ENCODE measurements around the gene CSTF3. TPM values are rescaled to one million over a fixed set of nuclear protein-coding genes. Genes with fewer than 3 reads are reported as not detected.

CSTF3 gene
- total and polyA plus RNA-seq, 9 of the 15 experiments (the other 6 are each of a cell fraction or from before 2014, with no cell fraction given): 37.0 to 111 (median 61.0) TPM

- no peak for ATAC-seq
- no peak for DNase-seq (ENCODE audit: extremely low read depth in 1 of 4, low spot score in 3 of 4)
- intact Hi-C loops (cut with micrococcal nuclease) (no loop called here), in situ Hi-C loops (cut with MboI) (no loop called here)
- POLR2A ChIA-PET: interaction anchor here (1.6 kb wide), 1 partner anchor 12 kb away, joined by 6 read pairs; no protein-coding TSS in a partner anchor
- no peak overlapping the region for H2AFZ ChIP-seq (ENCODE audit: low read depth, low read length)
- no peak overlapping the region for H3K27ac ChIP-seq (ENCODE audit: extremely low read depth, low read depth, low read length)
- 59% methylated on average over 5 of the region's 5 CpGs for WGBS (ENCODE audit: insufficient coverage, low coverage, missing lambda C conversion rate)
- no peak for TF ChIP-seq HDAC6 (IDR thresholded peaks at IDR 0.05; ENCODE audit: low read depth, low read length)
- no peak for TF ChIP-seq CREBBP (IDR thresholded peaks at IDR 0.05; ENCODE audit: low read depth, low read length)
- no peak for TF ChIP-seq NONO (IDR thresholded peaks at IDR 0.05; ENCODE audit: low read depth in 2 of 2, low read length in 1 of 2)
- TF ChIP-seq CBFA2T3 (IDR thresholded peaks at IDR 0.05): no peak
- TF ChIP-seq NCOA1 (IDR thresholded peaks at IDR 0.05; ENCODE audit: low read depth): no peak
- no peak for TF ChIP-seq TRIM24 (IDR thresholded peaks at IDR 0.05)
- TF ChIP-seq ZNF395 (CRISPR knock-in tag; IDR thresholded peaks at IDR 0.05): no peak
- TF ChIP-seq PTBP1 (IDR thresholded peaks at IDR 0.05; ENCODE audit: low read depth, low read length): no peak
- no peak for TF ChIP-seq RNF2 (IDR thresholded peaks at IDR 0.05)
- TF ChIP-seq CREB1 (IDR thresholded peaks at IDR 0.05): no peak
- no peak for TF ChIP-seq CREB1 (CRISPR knock-in tag; IDR thresholded peaks at IDR 0.05)
- H3K9ac ChIP-seq (ENCODE audit: insufficient read depth in 1 of 2, low read depth in 2 of 2, low read length in 2 of 2): no peak overlapping the region
- H3K4me3 ChIP-seq: no peak overlapping the region
- CTCF ChIA-PET (ENCODE audit: low intra/inter-chr PET ratio): no interaction called here
- no TSS peak for BruUV-seq (replicated peaks)
- no peak overlapping the region for H3K4me2 ChIP-seq (ENCODE audit: insufficient read depth, low read length)
- peaks cover 99% of the 10 kb centered on the region for H3K79me2 ChIP-seq (ENCODE audit: control insufficient read depth, insufficient read depth, low read length)
- peaks cover 40% of the 10 kb centered on the region for H3K36me3 ChIP-seq (ENCODE audit: control insufficient read depth, insufficient read depth, low read length)
- no peaks in the 10 kb centered on the region; a peak in 1 of 5 replicates for H3K4me1 ChIP-seq (replicated peaks in 1 of 2; ENCODE audit: control insufficient read depth in 2 of 2, insufficient read depth in 2 of 2, low read length in 2 of 2)
- no peaks in the 10 kb centered on the region for H3K9me1 ChIP-seq (ENCODE audit: control insufficient read depth, insufficient read depth, low read length)
- H3K27me3 ChIP-seq (ENCODE audit: control insufficient read depth in 2 of 2, insufficient read depth in 2 of 2, low read length in 2 of 2): no peaks in the 10 kb centered on the region
- H3K9me3 ChIP-seq (replicated peaks; ENCODE audit: control insufficient read depth, insufficient read depth, low read depth, low read length): no peaks in the 10 kb centered on the region
- H4K20me1 ChIP-seq (replicated peaks; ENCODE audit: control insufficient read depth, insufficient read depth, low read length): peaks cover 5% of the 10 kb centered on the region; the same call in 1 of the 2 replicates
- no peak for FAIRE-seq
Measured at GRCh38 chr11:33147559-33147958, 13.7 kb downstream of the CSTF3 start.
